ENCODE data around the gene HOXA4. TPM values are rescaled to one million over a fixed set of nuclear protein-coding genes. Genes with fewer than 3 reads are reported as not detected.

Gene HOXA4
- total and polyA plus RNA-seq, 11 donors = 0.23 to 2.6 (median 0.82) TPM; not detected in 1

GRCh38 chr7:27147199-27148030 is 16.9 kb upstream of the HOXA4 start, which contains the start of gene HOXA6:
Gene HOXA6, minus strand, starts transcription at chr7:27147774. Its CDS starts 25 bp downstream, at chr7:27147749.
- Histone ChIP-seq H3K27ac (peak within 1 kb of the TSS in 1 of 12 donors; percentile 76), H3K4me3 (peak within 1 kb of the TSS in 10 of 12 donors; percentile 17 to 48 (median 30)), H3K27me3 (peaks cover 87 to 100% (median 99%) of the 10 kb centered on the region in 9 donors), H3K9me3 (no peaks in the 10 kb centered on the region), H3K36me3 (no peaks in the 10 kb centered on the region), H3K4me1 (peaks cover 0 to 68% (median 23%) of the 10 kb centered on the region in 12 donors)
- WGBS, 4 donors = 6 to 13% (median 6%) methylated on average over 28 to 63 of the region's 63 CpGs
- TF ChIP-seq POLR2A (IDR thresholded peaks at IDR 0.05) = no peak
- TF ChIP-seq, protein P1, sequence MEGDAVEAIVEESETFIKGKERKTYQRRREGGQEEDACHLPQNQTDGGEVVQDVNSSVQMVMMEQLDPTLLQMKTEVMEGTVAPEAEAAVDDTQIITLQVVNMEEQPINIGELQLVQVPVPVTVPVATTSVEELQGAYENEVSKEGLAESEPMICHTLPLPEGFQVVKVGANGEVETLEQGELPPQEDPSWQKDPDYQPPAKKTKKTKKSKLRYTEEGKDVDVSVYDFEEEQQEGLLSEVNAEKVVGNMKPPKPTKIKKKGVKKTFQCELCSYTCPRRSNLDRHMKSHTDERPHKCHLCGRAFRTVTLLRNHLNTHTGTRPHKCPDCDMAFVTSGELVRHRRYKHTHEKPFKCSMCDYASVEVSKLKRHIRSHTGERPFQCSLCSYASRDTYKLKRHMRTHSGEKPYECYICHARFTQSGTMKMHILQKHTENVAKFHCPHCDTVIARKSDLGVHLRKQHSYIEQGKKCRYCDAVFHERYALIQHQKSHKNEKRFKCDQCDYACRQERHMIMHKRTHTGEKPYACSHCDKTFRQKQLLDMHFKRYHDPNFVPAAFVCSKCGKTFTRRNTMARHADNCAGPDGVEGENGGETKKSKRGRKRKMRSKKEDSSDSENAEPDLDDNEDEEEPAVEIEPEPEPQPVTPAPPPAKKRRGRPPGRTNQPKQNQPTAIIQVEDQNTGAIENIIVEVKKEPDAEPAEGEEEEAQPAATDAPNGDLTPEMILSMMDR (IDR thresholded peaks at IDR 0.05) = no peak
- peak in 1 of 5 donors; percentile 62 for DNase-seq
- intact Hi-C loops (cut with DNase I) = no loop called here
- no peak for ATAC-seq

DNA sequence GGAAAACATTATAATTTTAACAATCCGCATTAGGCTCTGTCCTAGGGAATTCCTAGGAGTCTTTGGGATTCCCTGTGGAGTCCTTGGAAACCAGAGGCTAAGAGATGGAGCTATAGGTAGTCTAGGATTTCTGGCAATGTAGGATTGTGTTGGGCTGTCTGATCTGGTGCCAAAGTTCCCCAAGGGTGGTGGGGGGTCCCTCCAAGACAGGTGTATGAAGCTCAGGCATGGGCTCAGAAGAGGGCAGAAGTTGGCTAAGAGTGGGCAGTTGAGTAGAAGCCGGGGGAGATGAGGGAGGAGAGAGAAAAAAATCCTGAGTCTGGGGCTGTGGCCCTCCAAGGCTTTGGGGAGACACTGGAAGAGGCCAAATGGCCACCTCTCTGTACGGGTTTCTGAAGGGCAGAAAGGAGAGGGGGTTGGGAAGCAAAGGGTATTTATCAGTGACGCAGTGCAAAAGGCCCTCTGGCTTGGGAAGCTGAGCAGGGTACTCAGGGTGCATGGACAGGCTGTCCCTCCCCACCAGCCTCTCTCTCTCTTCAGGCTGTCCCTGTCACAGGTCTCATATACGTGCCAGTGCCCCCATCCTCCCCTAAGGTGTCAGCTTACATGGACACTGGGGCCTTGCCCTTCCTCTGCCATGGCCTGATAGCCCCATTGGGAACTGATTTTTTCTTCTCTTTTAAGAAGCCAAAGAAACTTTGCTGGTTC is 16.1 kb upstream of the HOXA4 start:
- H3K4me3 ChIP-seq = no peak overlapping the region
- H3K27me3 ChIP-seq = peaks cover 87 to 100% (median 99%) of the 10 kb centered on the region in 9 donors
- H3K27ac ChIP-seq = peak overlapping the region in 1 of 12 donors; percentile 76
- intact Hi-C loops (cut with DNase I) = no loop called here
- DNase-seq (no peak), ATAC-seq (no peak)
- 34 to 49% (median 35%) methylated on average over 5 of the region's 5 CpGs for WGBS, 4 donors
- peaks cover 0 to 67% (median 23%) of the 10 kb centered on the region in 12 donors for H3K4me1 ChIP-seq
- no peaks in the 10 kb centered on the region for H3K9me3 ChIP-seq
- no peak for TF ChIP-seq POLR2A (IDR thresholded peaks at IDR 0.05)
- TF ChIP-seq, protein P1 (IDR thresholded peaks at IDR 0.05) = no peak
- no peaks in the 10 kb centered on the region for H3K36me3 ChIP-seq

DNA sequence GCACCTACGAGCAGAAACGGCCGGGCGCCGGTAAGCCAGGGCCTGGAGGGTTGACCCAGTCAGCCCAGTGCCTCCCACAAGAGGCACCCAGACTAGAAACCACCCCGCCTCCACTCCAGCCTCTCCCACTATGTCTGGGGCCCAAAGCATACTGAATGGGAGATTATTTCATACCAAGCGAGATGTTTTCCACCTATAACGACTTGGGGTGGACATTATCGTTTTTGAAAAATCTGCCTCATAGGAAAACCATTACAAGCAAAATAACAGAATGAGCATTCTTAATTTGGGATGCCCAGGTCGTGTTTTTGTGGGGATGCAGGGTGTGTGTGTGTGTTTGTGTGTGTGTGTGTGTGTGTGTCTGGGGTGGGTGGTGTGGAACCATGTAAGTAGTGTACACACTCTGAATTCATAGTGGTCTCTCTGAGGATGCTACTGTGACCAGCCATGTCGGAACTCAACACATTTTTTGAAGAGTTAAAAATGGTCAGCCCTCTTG is 15.4 kb upstream of the HOXA4 start:
- Histone ChIP-seq H3K4me3 (no peak overlapping the region), H3K4me1 (peaks cover 0 to 60% (median 19%) of the 10 kb centered on the region in 12 donors), H3K36me3 (no peaks in the 10 kb centered on the region), H3K27me3 (peaks cover 84 to 100% (median 98%) of the 10 kb centered on the region in 9 donors), H3K9me3 (no peaks in the 10 kb centered on the region), H3K27ac (no peak overlapping the region)
- WGBS, 4 donors = 27 to 64% (median 37%) methylated on average over 11 of the region's 11 CpGs
- TF ChIP-seq, protein P1 (IDR thresholded peaks at IDR 0.05) = no peak
- TF ChIP-seq POLR2A (IDR thresholded peaks at IDR 0.05) = no peak
- ATAC-seq (no peak), DNase-seq (peak in 1 of 5 donors; percentile 45)
- intact Hi-C loops (cut with DNase I) = no loop called here
